ENCODE measurements around the gene PTPRG.

- TF ChIP-seq, protein P1, sequence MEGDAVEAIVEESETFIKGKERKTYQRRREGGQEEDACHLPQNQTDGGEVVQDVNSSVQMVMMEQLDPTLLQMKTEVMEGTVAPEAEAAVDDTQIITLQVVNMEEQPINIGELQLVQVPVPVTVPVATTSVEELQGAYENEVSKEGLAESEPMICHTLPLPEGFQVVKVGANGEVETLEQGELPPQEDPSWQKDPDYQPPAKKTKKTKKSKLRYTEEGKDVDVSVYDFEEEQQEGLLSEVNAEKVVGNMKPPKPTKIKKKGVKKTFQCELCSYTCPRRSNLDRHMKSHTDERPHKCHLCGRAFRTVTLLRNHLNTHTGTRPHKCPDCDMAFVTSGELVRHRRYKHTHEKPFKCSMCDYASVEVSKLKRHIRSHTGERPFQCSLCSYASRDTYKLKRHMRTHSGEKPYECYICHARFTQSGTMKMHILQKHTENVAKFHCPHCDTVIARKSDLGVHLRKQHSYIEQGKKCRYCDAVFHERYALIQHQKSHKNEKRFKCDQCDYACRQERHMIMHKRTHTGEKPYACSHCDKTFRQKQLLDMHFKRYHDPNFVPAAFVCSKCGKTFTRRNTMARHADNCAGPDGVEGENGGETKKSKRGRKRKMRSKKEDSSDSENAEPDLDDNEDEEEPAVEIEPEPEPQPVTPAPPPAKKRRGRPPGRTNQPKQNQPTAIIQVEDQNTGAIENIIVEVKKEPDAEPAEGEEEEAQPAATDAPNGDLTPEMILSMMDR (IDR thresholded peaks at IDR 0.05), result no peak
- TF ChIP-seq POLR2A (IDR thresholded peaks at IDR 0.05; ENCODE audit: low read depth) (no peak), EP300 (IDR thresholded peaks at IDR 0.05) (no peak), POLR2AphosphoS5 (IDR thresholded peaks at IDR 0.05) (no peak)
Observed at GRCh38 chr3:61582287-61582686, 20.9 kb downstream of the PTPRG start.

Measured in esophagus muscularis mucosa (tissue), 4 donors.